Uterus (tissue), 2 donors: ENCODE measurements around the gene MBNL1.

Experiments used
- CTCF ChIP-seq, 4 experiments: fragments of 200-600 bp in 2 of 4; fragments of 450-650 bp in 2 of 4; sonication (generic) in 2 of 4; IDR thresholded peaks; one replicate each; pipeline ENCODE4 v1.5.1; 2016 to 2019; ENCODE audit warnings: antibody characterized with exemption in 4 of 4, mild to moderate bottlenecking in 2 of 4, moderate library complexity in 1 of 4
- POLR2A ChIP-seq, 2 donors: fragments of 450-650 bp; IDR thresholded peaks; one replicate each; pipeline ENCODE4 v1.6.1; 2016; ENCODE audit warnings: antibody characterized with exemption in 2 of 2, mild to moderate bottlenecking in 1 of 2, moderate library complexity in 1 of 2

GRCh38 chr3:152396867-152397266 lies 128.1 kb downstream of the MBNL1 start:
- no peak for TF ChIP-seq CTCF (IDR thresholded peaks at IDR 0.05)
- TF ChIP-seq POLR2A (IDR thresholded peaks at IDR 0.05) = no peak
